ENCODE measurements around the gene PLEKHH1.
A peak's percentile ranks its signal among the peaks of the same experiment; 100 is the strongest.
"Not testable (repeated sequence)": the region's sequence is repeated elsewhere in the genome, so short reads cannot be mapped to it uniquely, and the experiment has no call there.

The PLEKHH1 gene

GRCh38 chr14:67622675-67623074 lies 89.6 kb downstream of the PLEKHH1 start:
- TF ChIP-seq CTCF (IDR thresholded peaks at IDR 0.05; ENCODE audit: low read depth, low read length, missing control alignments) = no peak
- peak; percentile 67 for DNase-seq (ENCODE audit: low read depth)
- in situ Hi-C loops (cut with HindIII; ENCODE audit: low sequenced_read_pairs) = no loop called here
- no peak overlapping the region for H3K4me3 ChIP-seq (ENCODE audit: low read depth, low read length)

GRCh38 chr14:67623114-67623513 lies 90.0 kb downstream of the PLEKHH1 start:
- no peak overlapping the region for H3K4me3 ChIP-seq (ENCODE audit: low read depth, low read length)
- DNase-seq (ENCODE audit: low read depth) = peak; percentile 46
- no peak for TF ChIP-seq CTCF (IDR thresholded peaks at IDR 0.05; ENCODE audit: low read depth, low read length, missing control alignments)
- in situ Hi-C loops (cut with HindIII; ENCODE audit: low sequenced_read_pairs) = no loop called here

GRCh38 chr14:67626131-67626530 lies 93.0 kb downstream of the PLEKHH1 start:
- DNase-seq (ENCODE audit: low read depth); in situ Hi-C loops (cut with HindIII; ENCODE audit: low sequenced_read_pairs); H3K4me3 ChIP-seq (ENCODE audit: low read depth, low read length): not testable (repeated sequence)

- in situ Hi-C loops (cut with HindIII; ENCODE audit: low sequenced_read_pairs) = no loop called here
- TF ChIP-seq CTCF (IDR thresholded peaks at IDR 0.05; ENCODE audit: low read depth, low read length, missing control alignments) = no peak
- DNase-seq (ENCODE audit: low read depth) = no peak
- H3K4me3 ChIP-seq (ENCODE audit: low read depth, low read length) = no peak overlapping the region
Measured at GRCh38 chr14:67627519-67627918, 94.4 kb downstream of the PLEKHH1 start.

- no peak for TF ChIP-seq CTCF (IDR thresholded peaks at IDR 0.05; ENCODE audit: low read depth, low read length, missing control alignments)
- H3K4me3 ChIP-seq (ENCODE audit: low read depth, low read length) = no peak overlapping the region
- in situ Hi-C loops (cut with HindIII; ENCODE audit: low sequenced_read_pairs) = no loop called here
- DNase-seq (ENCODE audit: low read depth) = no peak
Measured at GRCh38 chr14:67630186-67630585, 97.1 kb downstream of the PLEKHH1 start.

GRCh38 chr14:67630938-67631337 lies 97.8 kb downstream of the PLEKHH1 start:
- no peak overlapping the region for H3K4me3 ChIP-seq (ENCODE audit: low read depth, low read length)
- TF ChIP-seq CTCF (IDR thresholded peaks at IDR 0.05; ENCODE audit: low read depth, low read length, missing control alignments) = no peak
- DNase-seq (ENCODE audit: low read depth) = no peak
- in situ Hi-C loops (cut with HindIII; ENCODE audit: low sequenced_read_pairs) = no loop called here

- no peak for TF ChIP-seq CTCF (IDR thresholded peaks at IDR 0.05; ENCODE audit: low read depth, low read length, missing control alignments)
- in situ Hi-C loops (cut with HindIII; ENCODE audit: low sequenced_read_pairs) = no loop called here
- no peak overlapping the region for H3K4me3 ChIP-seq (ENCODE audit: low read depth, low read length)
- no peak for DNase-seq (ENCODE audit: low read depth)
Measured at GRCh38 chr14:67633451-67634147, 100.5 kb downstream of the PLEKHH1 start.

Data from astrocyte of the cerebellum (primary cell).